A549 (cell line): ENCODE measurements around the gene PLXNC1. TPM values are rescaled to one million over a fixed set of nuclear protein-coding genes. Genes with fewer than 3 reads are reported as not detected.
A peak's percentile ranks its signal among the peaks of the same experiment; 100 is the strongest.

Experiments used
- ATAC-seq, 2 experiments: fragments of 200-7000 bp in 1 of 2; fragments of >200 bp in 1 of 2; cut with Nextera tagmentation in 1 of 2; cut with Tn5 transposase in 1 of 2; 3 replicates each; pipeline versions ENCODE4 v1.8.0 to v1.9.1; 2018 to 2020; ENCODE audit warnings: mild to moderate bottlenecking in 1 of 2, moderate library complexity in 1 of 2
- CTCF ChIA-PET: fragments of 300-600 bp; sonication (Branson Sonifier 250); formaldehyde crosslinking; extraction: SDS; loops from one replicate; lab custom pipeline; 2021; ENCODE audit warnings: antibody characterized with exemption, inconsistent platforms; lab: Yijun Ruan, JAX
- POLR2A ChIA-PET: fragments of 350-600 bp; formaldehyde crosslinking; extraction: SDS; loops from one replicate; lab custom pipeline; 2021; ENCODE audit warnings: antibody characterized with exemption, inconsistent platforms; lab: Yijun Ruan, JAX
- DNase-seq, 2 experiments: peaks; one replicate each; pipeline versions ENCODE4 v3.0.0 to v3.0.0-alpha.2; 2011 to 2016; ENCODE audit warnings: low read depth in 1 of 2, low spot score in 1 of 2
- FAIRE-seq: peaks from 2 replicates; lab custom pipeline; 2011; peaks lifted over from hg19 to GRCh38; lab: Jason Lieb, UNC
- H3K27ac ChIP-seq, 2 experiments: fragments of >200 bp; sonication (Bioruptor Twin); formaldehyde crosslinking; 3 replicates each; pipeline ENCODE4 v1.5.1; 2016 to 2017
- H3K4me1 ChIP-seq: fragments of >200 bp; sonication (Bioruptor Twin); formaldehyde crosslinking; 3 replicates; pipeline ENCODE4 v1.6.1; 2016
- H3K4me2 ChIP-seq: fragments of >200 bp; sonication (Bioruptor Twin); formaldehyde crosslinking; 3 replicates; pipeline ENCODE4 v1.6.1; 2016
- H3K4me3 ChIP-seq: fragments of >200 bp; sonication (Bioruptor Twin); formaldehyde crosslinking; 3 replicates; pipeline ENCODE4 v1.5.1; 2016
- H3K9me3 ChIP-seq: fragments of >200 bp; sonication (Bioruptor Twin); formaldehyde crosslinking; 3 replicates; pipeline ENCODE4 v1.6.1; 2016
- CBX2 ChIP-seq: fragments of 200-600 bp; sonication (generic); IDR thresholded peaks from 2 replicates; pipeline ENCODE4 v1.6.1; 2016; ENCODE audit warnings: low read depth, mild to moderate bottlenecking, borderline replicate concordance
- CHD2 ChIP-seq: fragments of 150-350 bp; IDR thresholded peaks from 2 replicates; pipeline ENCODE4 v1.6.1; 2014; ENCODE audit warnings: low read length; ENCODE audit not compliant: partially characterized antibody
- CHD4 ChIP-seq: fragments of 200-600 bp; sonication (generic); IDR thresholded peaks from 2 replicates; pipeline ENCODE4 v1.6.1; 2016; ENCODE audit warnings: antibody characterized with exemption, mild to moderate bottlenecking, borderline replicate concordance
- CTCF ChIP-seq: fragments of >200 bp; sonication (Bioruptor Twin); formaldehyde crosslinking; IDR thresholded peaks from 3 replicates; pipeline ENCODE4 v1.5.1; 2016
- EHMT2 ChIP-seq: fragments of 200-600 bp; sonication (generic); IDR thresholded peaks from 2 replicates; pipeline ENCODE4 v1.6.1; 2016; ENCODE audit warnings: antibody characterized with exemption, low read depth, mild to moderate bottlenecking, moderate library complexity
- ESRRA ChIP-seq: fragments of 150-350 bp; IDR thresholded peaks from 2 replicates; pipeline ENCODE4 v1.6.1; 2014; ENCODE audit warnings: mild to moderate bottlenecking, low read length, borderline replicate concordance
- FOXS1 ChIP-seq: fragments of 250-450 bp; sonication (Bioruptor Pico); IDR thresholded peaks from 2 replicates; pipeline ENCODE4 v1.5.0; 2020; ENCODE audit warnings: mild to moderate bottlenecking, moderate library complexity
- HDAC2 ChIP-seq: fragments of 200-600 bp; sonication (generic); IDR thresholded peaks from 2 replicates; pipeline ENCODE4 v1.6.1; 2016
- HOXB13 ChIP-seq: fragments of 250-450 bp; sonication (Bioruptor Pico); IDR thresholded peaks from 2 replicates; pipeline ENCODE4 v1.5.0; 2020; ENCODE audit warnings: low read depth, mild to moderate bottlenecking, moderate library complexity
- JUN ChIP-seq, 2 experiments: fragments of >200 bp; sonication (Bioruptor Twin); formaldehyde crosslinking; IDR thresholded peaks; 2 replicates in 1 of 2; 3 replicates in 1 of 2; pipeline ENCODE4 v1.6.1; 2016 to 2017
- KDM1A ChIP-seq: fragments of 200-600 bp; sonication (generic); IDR thresholded peaks from 2 replicates; pipeline ENCODE4 v1.6.1; 2016; ENCODE audit warnings: low read depth, mild to moderate bottlenecking
- MAX ChIP-seq: IDR thresholded peaks from 2 replicates; pipeline ENCODE4 v1.6.1; 2012
- MYC ChIP-seq: IDR thresholded peaks from 2 replicates; pipeline ENCODE4 v1.6.1; 2012; ENCODE audit warnings: mild to moderate bottlenecking, inconsistent platforms, low read length, improper control_type of control experiment, borderline replicate concordance
- NFE2L2 ChIP-seq: fragments of 150-350 bp; conservative IDR thresholded peaks from 2 replicates; pipeline ENCODE4 v1.6.1; 2014; ENCODE audit warnings: low read length
- NPAS2 ChIP-seq: fragments of 250-450 bp; sonication (Bioruptor Pico); IDR thresholded peaks from 2 replicates; pipeline ENCODE4 v1.8.0; 2022; ENCODE audit warnings: mild to moderate bottlenecking, moderate library complexity, borderline replicate concordance
- NR3C1 ChIP-seq: fragments of >200 bp; sonication (Bioruptor Twin); formaldehyde crosslinking; IDR thresholded peaks from 3 replicates; pipeline ENCODE4 v1.6.1; 2017
- PHF8 ChIP-seq: fragments of 200-600 bp; sonication (generic); IDR thresholded peaks from 2 replicates; pipeline ENCODE4 v1.6.1; 2016; ENCODE audit warnings: low read depth, mild to moderate bottlenecking, antibody characterized with exemption, moderate library complexity, borderline replicate concordance
- RAD21 ChIP-seq, 2 experiments: fragments of >200 bp in 1 of 2; sonication (Bioruptor Twin) in 1 of 2; formaldehyde crosslinking in 1 of 2; IDR thresholded peaks in 1 of 2; conservative IDR thresholded peaks in 1 of 2; 2 replicates in 1 of 2; 3 replicates in 1 of 2; pipeline ENCODE4 v1.6.1; 2012 to 2018; ENCODE audit warnings: inconsistent platforms in 1 of 2
- RNF2 ChIP-seq: fragments of 200-600 bp; sonication (generic); IDR thresholded peaks from 2 replicates; pipeline ENCODE4 v1.6.1; 2016; ENCODE audit warnings: low read depth, mild to moderate bottlenecking, antibody characterized with exemption, moderate library complexity, borderline replicate concordance
- SMC3 ChIP-seq: fragments of >200 bp; sonication (Bioruptor Twin); formaldehyde crosslinking; IDR thresholded peaks from 3 replicates; pipeline ENCODE4 v1.6.1; 2018; ENCODE audit warnings: inconsistent platforms
- SREBF2 ChIP-seq: fragments of 450-650 bp; IDR thresholded peaks from 2 replicates; pipeline ENCODE4 v1.6.1; 2014; ENCODE audit warnings: mild to moderate bottlenecking, moderate library complexity
- TFCP2L1 ChIP-seq: fragments of 250-450 bp; sonication (Bioruptor Pico); IDR thresholded peaks from 2 replicates; pipeline ENCODE4 v1.5.0; 2021; ENCODE audit warnings: mild to moderate bottlenecking
- USF2 ChIP-seq: fragments of 450-650 bp; IDR thresholded peaks from 2 replicates; pipeline ENCODE4 v1.6.1; 2014; ENCODE audit warnings: antibody characterized with exemption
- ZFP36 ChIP-seq: fragments of 450-650 bp; IDR thresholded peaks from 2 replicates; pipeline ENCODE4 v1.6.1; 2014; ENCODE audit warnings: borderline replicate concordance; ENCODE audit not compliant: partially characterized antibody
- ZSCAN20 ChIP-seq: fragments of 250-450 bp; sonication (Bioruptor Pico); IDR thresholded peaks from 2 replicates; pipeline ENCODE4 v1.8.0; 2022; ENCODE audit warnings: mild to moderate bottlenecking, moderate library complexity
- WGBS: methylation state at CpG from one replicate; pipeline ENCODE4 v1.1.6; 2017; ENCODE audit errors: missing lambda C conversion rate; 5-methylcytosine and 5-hydroxymethylcytosine counted together
- polyA plus RNA-seq, 4 experiments: library from polyadenylated mRNA; depleted of rRNA in 3 of 4; stranded (reverse); fragments of >200 nt; fragmentation: RNase III in 1 of 4; extraction: RNeasy Plus Mini Kit Qiagen cat#74134 plus additional on column Dnase treatment in 1 of 4; gene quantifications; 2 replicates in 3 of 4; 3 replicates in 1 of 4; pipeline ENCODE4 v1.2.3, GENCODE V29; 2011 to 2017

Gene PLXNC1
- polyA plus RNA-seq, 2 of the 4 experiments (the other 2 are of a cell fraction) = 0.12 to 0.50 TPM

- H3K9me3 ChIP-seq = no peaks in the 10 kb centered on the region
- H3K4me3 ChIP-seq = no peak overlapping the region
- TF ChIP-seq ESRRA (no peak), CBX2 (no peak), HDAC2 (no peak), RAD21 (conservative IDR thresholded peaks at IDR 0.05 in 1 of 2, IDR thresholded peaks at IDR 0.05 in 1 of 2) (no peak), TFCP2L1 (CRISPR knock-in tag) (no peak), NPAS2 (no peak), CTCF (no peak), ZFP36 (no peak), SREBF2 (no peak), MAX (no peak), CHD2 (no peak), CHD4 (no peak), USF2 (no peak), HOXB13 (CRISPR knock-in tag) (no peak), NFE2L2 (no peak), MYC (no peak), SMC3 (no peak), JUN (IDR thresholded peaks at IDR 0.05) (no peak), PHF8 (no peak), KDM1A (no peak)
- no peak overlapping the region for H3K27ac ChIP-seq
- DNase-seq = no peak
- no peaks in the 10 kb centered on the region for H3K4me1 ChIP-seq
- no peak for FAIRE-seq
- H3K4me2 ChIP-seq = no peak overlapping the region
- POLR2A ChIA-PET = no interaction called here
- CTCF ChIA-PET = no interaction called here
- WGBS = 35% methylated on average over 2 of the region's 2 CpGs
- no peak for ATAC-seq
Observed at GRCh38 chr12:94227066-94227465, 78.7 kb downstream of the PLXNC1 start.

GRCh38 chr12:94228488-94228907, 80.1 kb downstream of the PLXNC1 start:
- CTCF ChIA-PET = no interaction called here
- WGBS = 47% methylated on average over 8 of the region's 8 CpGs
- POLR2A ChIA-PET = no interaction called here

More at GRCh38 chr12:94228488-94228907, 80.1 kb downstream of the PLXNC1 start:
- Histone ChIP-seq H3K4me3 (no peak overlapping the region), H3K27ac (no peak overlapping the region), H3K4me2 (no peak overlapping the region), H3K9me3 (no peaks in the 10 kb centered on the region), H3K4me1 (no peaks in the 10 kb centered on the region)
- TF ChIP-seq EHMT2 (no peak), USF2 (no peak), NPAS2 (no peak), NR3C1 (no peak), RNF2 (0 out of 2 replicates have a peak, but pooled peaks have one; percentile 7), ZSCAN20 (CRISPR knock-in tag) (no peak), FOXS1 (CRISPR knock-in tag) (no peak)
- ATAC-seq = no peak
- no peak for FAIRE-seq
- DNase-seq = no peak
